Measurements from ENCODE around the gene NAXE.
"Not testable (repeated sequence)": the region's sequence is repeated elsewhere in the genome, so short reads cannot be mapped to it uniquely, and the experiment has no call there.

NAXE gene

GRCh38 chr1:156592910-156593660 lies 1.5 kb downstream of the NAXE start:
- DNase-seq (ENCODE audit: low read depth in 2 of 2) = no peak

- DNase-seq (ENCODE audit: low read depth in 2 of 2) = no peak
Measured at GRCh38 chr1:156593661-156593989, 2.0 kb downstream of the NAXE start.

- DNase-seq (ENCODE audit: low read depth in 2 of 2) = no peak
Measured at GRCh38 chr1:156594190-156594589, 2.6 kb downstream of the NAXE start.

- DNase-seq (ENCODE audit: low read depth in 2 of 2) = no peak
Measured at GRCh38 chr1:156595016-156595415, 3.4 kb downstream of the NAXE start.

- DNase-seq (ENCODE audit: low read depth in 2 of 2) = no peak
Measured at GRCh38 chr1:156596426-156596825, 4.8 kb downstream of the NAXE start.

GRCh38 chr1:156598125-156598524 lies 6.5 kb downstream of the NAXE start:
- DNase-seq (ENCODE audit: low read depth in 2 of 2) = no peak

- DNase-seq (ENCODE audit: low read depth in 2 of 2) = no peak
Measured at GRCh38 chr1:156598731-156599432, 7.3 kb downstream of the NAXE start.

- DNase-seq (ENCODE audit: low read depth in 2 of 2) = no peak
Measured at GRCh38 chr1:156599811-156600210, 8.2 kb downstream of the NAXE start.

GRCh38 chr1:156600733-156601121 lies 9.2 kb downstream of the NAXE start:
- no peak for DNase-seq (ENCODE audit: low read depth in 2 of 2)

- DNase-seq (ENCODE audit: low read depth in 2 of 2) = peak; percentile 65 to 71
Measured at GRCh38 chr1:156601122-156601830, 9.7 kb downstream of the NAXE start, which contains the start of gene GPATCH4. Gene GPATCH4, minus strand, starts transcription at chr1:156601479.

- no peak for DNase-seq (ENCODE audit: low read depth in 2 of 2)
Measured at GRCh38 chr1:156601892-156602291, 10.3 kb downstream of the NAXE start.

- DNase-seq (ENCODE audit: low read depth in 2 of 2) = no peak
Measured at GRCh38 chr1:156602557-156602993, 11.0 kb downstream of the NAXE start.

- not testable (repeated sequence) for DNase-seq (ENCODE audit: low read depth in 2 of 2)
Measured at GRCh38 chr1:156607344-156607743, 15.8 kb downstream of the NAXE start.

GRCh38 chr1:156608036-156608674 lies 16.6 kb downstream of the NAXE start:
- DNase-seq (ENCODE audit: low read depth in 2 of 2) = no peak

GRCh38 chr1:156608981-156609380 lies 17.4 kb downstream of the NAXE start:
- peak in 1 of 2 donors; percentile 34 for DNase-seq (ENCODE audit: low read depth in 2 of 2)

- DNase-seq (ENCODE audit: low read depth in 2 of 2) = not testable (repeated sequence)
Measured at GRCh38 chr1:156610072-156610471, 18.5 kb downstream of the NAXE start.

GRCh38 chr1:156612666-156613065 lies 21.1 kb downstream of the NAXE start:
- no peak for DNase-seq (ENCODE audit: low read depth in 2 of 2)

- no peak for DNase-seq (ENCODE audit: low read depth in 2 of 2)
Measured at GRCh38 chr1:156615946-156616345, 24.4 kb downstream of the NAXE start.

- DNase-seq (ENCODE audit: low read depth in 2 of 2) = no peak
Measured at GRCh38 chr1:156616463-156616862, 24.9 kb downstream of the NAXE start.

GRCh38 chr1:156618853-156619581 lies 27.4 kb downstream of the NAXE start, which contains the start of gene HAPLN2:
Gene HAPLN2, plus strand, starts transcription at chr1:156619415. Its CDS starts 4,076 bp downstream, at chr1:156623491.
- DNase-seq (ENCODE audit: low read depth in 2 of 2) = no peak

- DNase-seq (ENCODE audit: low read depth in 2 of 2) = no peak
Measured at GRCh38 chr1:156619582-156619955, 28.0 kb downstream of the NAXE start.

Data from stimulated activated CD8-positive, alpha-beta memory T cell treated with anti-CD3 and anti-CD28 coated beads, Interleukin-2, amount 100 ng/mL, for 48 hours (primary cell).